GM08714 (cell line): Measurements from ENCODE around the gene MOV10L1.

Experiments
- H3K4me3 ChIP-seq: fragments of 200-500 bp; sonication (Bioruptor generic); 2 replicates; pipeline ENCODE4 v1.5.1; 2014; ENCODE audit warnings: mild to moderate bottlenecking, low read length, inconsistent platforms
- ZNF274 ChIP-seq: IDR thresholded peaks from 2 replicates; pipeline ENCODE4 v1.6.1; 2012; ENCODE audit warnings: mild to moderate bottlenecking, low read depth, low read length

Gene MOV10L1

DNA sequence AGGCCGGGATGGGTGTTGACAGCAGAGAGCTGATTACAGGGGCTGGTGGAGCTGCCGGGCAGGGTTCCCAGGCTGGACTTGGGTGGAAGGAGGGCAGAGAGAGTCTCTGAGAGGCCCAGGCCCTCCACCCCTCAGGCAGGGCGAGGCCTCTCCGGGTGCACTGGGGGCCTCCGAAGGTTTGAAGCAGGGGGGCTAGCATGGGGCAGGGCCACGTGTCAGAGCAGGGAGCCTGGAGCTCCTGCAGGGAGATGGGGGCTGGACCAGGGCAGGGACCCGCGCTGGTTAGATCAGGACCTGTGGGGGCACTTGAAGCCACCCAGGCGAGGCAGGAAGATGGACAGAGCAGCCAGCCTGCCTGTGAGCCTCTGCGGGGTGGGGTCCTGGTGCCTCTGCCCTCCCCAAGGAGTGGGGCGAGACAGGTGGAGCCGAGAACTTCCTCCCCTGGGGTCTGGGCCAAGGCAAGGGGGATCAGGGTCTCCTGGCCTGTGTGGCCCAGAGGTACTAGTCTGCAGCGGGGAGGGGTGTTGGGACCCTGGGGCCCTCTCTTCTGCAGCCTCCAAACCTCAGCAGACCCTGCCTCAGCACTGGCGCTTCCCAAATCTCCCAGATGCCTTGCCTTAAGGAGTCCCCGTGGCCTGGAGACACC, 81.6 kb downstream of the MOV10L1 start:
- no peak for TF ChIP-seq ZNF274
- no peak overlapping the region for H3K4me3 ChIP-seq

DNA sequence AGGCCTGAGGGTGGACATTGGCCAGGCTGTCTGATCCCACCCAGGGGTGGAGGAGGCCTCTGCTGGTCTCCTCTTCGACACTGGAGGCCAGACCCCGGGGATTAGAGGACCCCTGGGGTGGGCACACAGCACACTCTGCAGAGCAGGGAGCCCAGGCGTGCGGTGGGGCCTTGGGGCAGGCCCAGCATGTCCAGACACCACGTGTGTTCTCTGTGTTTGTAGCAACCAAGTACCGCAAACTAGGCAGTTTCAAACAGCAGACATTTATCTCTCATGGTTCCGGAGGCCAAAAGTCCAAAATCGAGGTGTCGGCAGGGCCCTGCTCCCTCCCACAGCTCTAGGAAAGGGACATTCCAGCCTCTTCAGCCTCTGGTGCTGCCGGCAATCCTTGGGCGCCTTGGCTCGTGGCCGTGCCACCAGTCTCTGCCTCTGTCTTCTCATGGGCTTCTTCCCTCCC, 82.2 kb downstream of the MOV10L1 start:
- no peak for TF ChIP-seq ZNF274
- H3K4me3 ChIP-seq, result no peak overlapping the region

GRCh38 chr22:50173311-50173982, 83.6 kb downstream of the MOV10L1 start:
- no peak for TF ChIP-seq ZNF274
- H3K4me3 ChIP-seq, result no peak overlapping the region

- TF ChIP-seq ZNF274, result no peak
- H3K4me3 ChIP-seq, result no peak overlapping the region
Measured at GRCh38 chr22:50173983-50174355, 84.2 kb downstream of the MOV10L1 start.

DNA sequence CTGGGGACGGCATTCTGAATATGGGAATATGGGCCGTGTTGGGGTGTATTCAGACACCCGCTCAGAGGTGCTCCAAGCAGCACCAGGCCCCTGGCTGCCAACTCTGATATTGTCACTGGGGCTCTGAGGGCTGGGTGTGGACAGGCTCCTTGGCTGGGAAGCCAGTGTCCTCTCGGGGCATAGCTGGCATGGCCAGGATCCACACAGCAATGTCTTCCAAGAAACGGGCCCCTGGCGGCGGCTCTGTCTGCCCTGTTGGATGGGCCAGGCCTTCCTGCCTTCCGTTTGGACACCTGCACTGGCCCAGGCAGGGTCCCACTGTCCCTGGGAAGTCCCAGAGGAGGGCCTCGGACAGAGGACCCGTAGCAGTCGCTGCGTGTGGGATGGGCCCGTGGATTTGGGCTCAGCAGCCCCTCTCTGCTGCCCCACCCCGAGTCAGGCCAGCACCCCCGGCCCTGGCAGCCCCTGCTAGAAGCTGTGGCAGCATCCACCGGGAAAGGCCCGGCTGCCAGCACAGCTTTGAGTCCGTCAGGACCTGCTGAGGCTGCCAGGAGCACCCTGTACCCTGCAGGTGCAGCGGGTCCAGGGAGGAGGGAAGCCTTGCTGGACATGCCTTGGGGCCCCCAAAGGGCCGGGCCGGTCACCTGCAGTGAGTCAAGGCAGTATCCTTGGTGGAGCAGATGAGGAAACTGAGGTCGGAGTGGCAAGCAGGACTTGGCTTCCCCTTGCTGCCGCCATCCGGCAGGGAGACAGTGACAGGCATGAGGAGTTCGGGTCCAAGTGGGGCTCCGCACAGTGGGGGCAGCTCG, 84.8 kb downstream of the MOV10L1 start:
- TF ChIP-seq ZNF274, result no peak
- no peak overlapping the region for H3K4me3 ChIP-seq

DNA sequence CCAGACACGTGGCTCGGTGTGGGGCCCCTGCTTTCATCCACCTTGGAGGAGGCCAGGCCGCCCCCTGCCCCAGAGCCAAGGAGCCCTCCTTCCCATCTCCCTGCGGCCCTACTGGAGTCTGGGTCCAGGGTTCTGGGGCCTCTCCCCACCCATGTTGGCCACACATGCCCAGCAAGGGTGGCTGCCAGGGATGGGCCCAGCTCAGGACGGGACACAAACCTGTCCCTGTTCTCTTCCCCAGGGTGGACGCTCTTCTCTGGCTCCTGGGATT, 85.3 kb downstream of the MOV10L1 start:
- H3K4me3 ChIP-seq, result no peak overlapping the region
- TF ChIP-seq ZNF274, result no peak

DNA sequence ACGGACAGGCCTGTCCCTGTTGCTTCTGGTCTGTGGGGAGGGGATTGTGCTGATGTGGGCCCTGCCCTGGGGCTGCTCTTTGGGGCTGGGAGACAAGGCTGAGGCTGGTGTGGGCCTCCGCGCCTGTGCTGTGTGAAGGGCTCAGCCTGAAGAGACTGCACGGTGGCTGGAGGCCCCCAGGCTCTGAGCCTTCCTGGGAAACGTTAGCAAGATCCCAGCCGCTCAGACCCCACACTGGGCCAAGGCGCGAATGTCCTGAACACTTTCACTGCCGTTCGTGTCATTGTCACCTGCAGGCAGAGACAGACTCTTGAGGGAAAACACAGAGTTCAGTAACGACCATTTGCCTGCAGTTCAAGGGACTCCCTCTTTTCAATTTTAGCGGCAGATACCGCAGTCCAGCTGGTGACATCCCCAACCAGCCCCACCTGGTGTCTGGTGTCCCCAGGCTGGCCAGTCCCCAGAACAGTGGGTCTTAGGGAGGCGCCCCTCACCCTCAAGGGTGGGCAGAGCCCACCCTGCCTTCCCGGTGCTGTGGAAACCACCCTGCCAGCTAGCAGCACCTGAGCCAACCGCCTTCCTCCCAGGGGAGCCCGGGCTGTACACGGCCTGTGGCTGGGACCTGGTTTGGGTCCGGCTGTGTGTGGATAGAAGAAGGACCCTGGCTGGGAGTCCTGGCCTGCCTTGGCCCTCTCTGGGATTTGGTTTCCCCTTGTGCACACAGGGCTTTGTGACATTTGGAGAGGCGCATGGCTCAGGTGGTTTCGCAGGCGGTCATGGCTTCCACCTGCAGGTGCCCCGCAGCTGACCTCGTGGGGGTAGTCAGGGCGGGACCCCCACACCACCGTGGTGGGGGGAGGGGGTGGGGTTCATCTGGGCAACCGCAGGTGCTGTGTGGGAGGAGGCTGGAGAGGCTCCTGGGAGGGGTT, 86.4 kb downstream of the MOV10L1 start:
- H3K4me3 ChIP-seq, result no peak overlapping the region
- no peak for TF ChIP-seq ZNF274

DNA sequence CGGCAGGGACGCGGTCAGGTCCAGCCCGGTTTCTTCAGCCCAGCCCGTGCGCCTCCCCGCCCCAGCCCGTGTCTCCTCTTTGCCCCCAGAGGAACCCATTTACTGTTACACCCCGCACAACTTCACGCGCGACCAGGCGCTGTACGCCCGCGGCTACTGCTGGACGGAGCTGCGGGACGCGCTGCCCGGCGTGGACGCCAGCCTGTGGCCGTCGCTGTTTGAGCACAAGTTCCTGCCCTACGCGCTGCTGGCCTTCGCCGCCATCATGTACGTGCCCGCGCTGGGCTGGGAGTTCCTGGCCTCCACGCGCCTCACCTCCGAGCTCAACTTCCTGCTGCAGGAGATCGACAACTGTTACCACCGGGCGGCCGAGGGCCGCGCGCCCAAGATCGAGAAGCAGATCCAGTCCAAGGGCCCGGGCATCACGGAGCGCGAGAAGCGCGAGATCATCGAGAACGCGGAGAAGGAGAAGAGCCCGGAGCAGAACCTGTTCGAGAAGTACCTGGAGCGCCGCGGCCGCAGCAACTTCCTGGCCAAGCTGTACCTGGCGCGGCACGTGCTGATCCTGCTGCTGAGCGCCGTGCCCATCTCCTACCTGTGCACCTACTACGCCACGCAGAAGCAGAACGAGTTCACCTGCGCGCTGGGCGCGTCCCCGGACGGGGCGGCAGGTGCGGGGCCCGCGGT, 87.2 kb downstream of the MOV10L1 start:
- no peak for TF ChIP-seq ZNF274

GRCh38 chr22:50177537-50178470, 88.0 kb downstream of the MOV10L1 start:
- H3K4me3 ChIP-seq, result no peak overlapping the region
- no peak for TF ChIP-seq ZNF274

More for the DNA sequence above, 87.2 kb downstream of the MOV10L1 start:
- H3K4me3 ChIP-seq, result no peak overlapping the region

- H3K4me3 ChIP-seq, result no peak overlapping the region
- no peak for TF ChIP-seq ZNF274
Measured at GRCh38 chr22:50178471-50178864, 88.7 kb downstream of the MOV10L1 start.

DNA sequence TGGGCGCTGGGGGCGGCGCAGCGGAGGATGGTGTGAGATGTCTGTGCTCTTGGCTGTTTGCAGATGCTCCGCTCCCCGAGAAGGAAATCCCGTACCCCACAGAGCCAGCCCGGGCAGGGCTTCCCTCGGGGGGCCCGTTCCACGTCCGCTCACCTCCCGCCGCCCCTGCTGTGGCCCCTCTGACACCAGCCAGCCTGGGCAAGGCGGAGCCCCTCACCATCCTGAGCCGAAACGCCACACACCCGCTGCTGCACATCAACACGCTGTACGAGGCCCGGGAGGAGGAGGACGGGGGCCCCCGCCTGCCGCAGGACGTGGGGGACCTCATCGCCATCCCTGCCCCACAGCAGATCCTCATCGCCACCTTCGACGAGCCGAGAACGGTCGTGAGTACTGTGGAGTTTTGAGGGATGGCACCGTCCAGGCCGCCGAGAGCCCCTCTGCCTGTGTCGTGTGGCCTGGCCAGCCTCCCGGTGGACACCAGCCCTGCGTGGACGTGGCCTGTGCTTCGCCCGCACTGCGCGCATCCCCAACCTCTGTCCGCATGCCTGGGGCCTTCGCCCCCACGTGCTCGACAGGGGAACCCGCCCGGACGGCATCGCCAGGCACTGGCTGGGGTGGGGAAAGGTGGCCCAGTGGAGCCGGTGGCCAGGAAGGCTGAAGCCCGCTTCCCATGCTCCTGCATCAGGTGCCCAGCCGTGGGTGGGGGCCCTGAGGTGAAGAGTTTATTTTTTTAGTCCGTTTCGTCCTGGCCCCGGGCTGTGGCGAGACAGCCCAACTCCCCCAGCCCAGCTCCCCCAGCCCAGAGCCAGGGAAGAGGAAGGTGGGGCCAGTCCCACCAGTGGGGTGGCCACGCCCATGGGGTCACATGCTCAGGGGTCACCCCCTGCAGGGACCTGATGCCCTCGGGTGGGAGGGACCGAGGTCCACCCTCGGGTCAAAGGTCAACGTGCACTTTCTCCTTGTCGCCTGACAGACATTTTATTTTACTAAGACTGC, 89.4 kb downstream of the MOV10L1 start:
- TF ChIP-seq ZNF274, result no peak
- no peak overlapping the region for H3K4me3 ChIP-seq
